SK-N-SH (cell line): ENCODE measurements around the gene LAMA4. TPM values are rescaled to one million over a fixed set of nuclear protein-coding genes. Genes with fewer than 3 reads are reported as not detected.

Source experiments
- CTCF ChIA-PET: fragments of 300-600, 350-600 bp; formaldehyde crosslinking; extraction: SDS; loops from one replicate; lab custom pipeline; 2021; lab: Yijun Ruan, JAX
- POLR2A ChIA-PET: fragments of 350-600 bp; sonication (Branson Sonifier 250); formaldehyde crosslinking; extraction: SDS; loops from one replicate; lab custom pipeline; 2020; ENCODE audit warnings: antibody characterized with exemption, inconsistent platforms; lab: Yijun Ruan, JAX
- DNase-seq: peaks from one replicate; pipeline ENCODE4 v3.0.0; 2012
- H2AFZ ChIP-seq: fragments of 200-600 bp; sonication (generic); 2 replicates; pipeline ENCODE4 v1.8.1; 2016; ENCODE audit warnings: antibody characterized with exemption, mild to moderate bottlenecking, low read depth
- H3F3A ChIP-seq: fragments of 200-600 bp; sonication (generic); replicated peaks from 2 replicates; pipeline ENCODE3; 2016; ENCODE audit warnings: antibody characterized with exemption, mild to moderate bottlenecking; ENCODE audit not compliant: insufficient read depth
- H3K27ac ChIP-seq, 2 experiments: fragments of 200-500 bp in 1 of 2; fragments of 200-600 bp in 1 of 2; sonication (Bioruptor generic) in 1 of 2; sonication (generic), shearing (Covaris generic) in 1 of 2; 2 replicates each; pipeline versions ENCODE4 v1.5.1 to v1.6.1; 2014 to 2016; ENCODE audit warnings: low read depth in 2 of 2, inconsistent platforms in 1 of 2, low read length in 1 of 2, mild to moderate bottlenecking in 1 of 2, mixed read lengths in 1 of 2
- H3K27me3 ChIP-seq: fragments of 200-600 bp; sonication (generic), shearing (Covaris generic); 2 replicates; pipeline ENCODE4 v1.6.1; 2016; ENCODE audit warnings: mixed run types; ENCODE audit not compliant: insufficient read depth
- H3K36me3 ChIP-seq, 2 experiments: fragments of 200-500 bp in 1 of 2; fragments of 200-600 bp in 1 of 2; sonication (Bioruptor generic) in 1 of 2; sonication (generic) in 1 of 2; replicated peaks in 1 of 2; 2 replicates each; pipeline versions ENCODE3 to v1.5.1; 2014 to 2016; ENCODE audit warnings: low read length in 1 of 2, mild to moderate bottlenecking in 1 of 2; ENCODE audit not compliant: insufficient read depth in 2 of 2, control insufficient read depth in 1 of 2
- H3K4me1 ChIP-seq, 2 experiments: fragments of 200-500 bp in 1 of 2; fragments of 200-600 bp in 1 of 2; sonication (Bioruptor generic) in 1 of 2; sonication (generic), shearing (Covaris generic) in 1 of 2; 2 replicates each; pipeline versions ENCODE4 v1.5.1 to v1.6.1; 2014 to 2016; ENCODE audit warnings: low read depth in 1 of 2, low read length in 1 of 2, mixed run types in 1 of 2; ENCODE audit not compliant: insufficient read depth in 2 of 2, control insufficient read depth in 1 of 2
- H3K4me2 ChIP-seq: fragments of 200-600 bp; sonication (generic), shearing (Covaris generic); 2 replicates; pipeline ENCODE4 v1.6.1; 2017; ENCODE audit warnings: mixed run types
- H3K4me3 ChIP-seq, 2 experiments: fragments of 200-500 bp in 1 of 2; fragments of 200-600 bp in 1 of 2; sonication (Bioruptor generic) in 1 of 2; sonication (generic), shearing (Covaris generic) in 1 of 2; 2 replicates each; pipeline versions ENCODE4 v1.5.1 to v1.8.1; 2014 to 2016; ENCODE audit warnings: low read depth in 2 of 2, inconsistent platforms in 1 of 2, low read length in 1 of 2, mild to moderate bottlenecking in 1 of 2, mixed read lengths in 1 of 2, moderate library complexity in 1 of 2
- H3K79me2 ChIP-seq: fragments of 200-600 bp; sonication (generic); 2 replicates; pipeline ENCODE4 v1.8.1; 2017; ENCODE audit warnings: mild to moderate bottlenecking; ENCODE audit not compliant: insufficient read depth
- H3K9ac ChIP-seq: fragments of 200-600 bp; sonication (generic); 2 replicates; pipeline ENCODE4 v1.6.1; 2017; ENCODE audit warnings: mixed run types
- H3K9me2 ChIP-seq: fragments of 200-600 bp; sonication (generic); 2 replicates; pipeline ENCODE4 v1.6.1; 2017; ENCODE audit warnings: mixed run types
- H3K9me3 ChIP-seq: fragments of 200-600 bp; sonication (generic); 2 replicates; pipeline ENCODE4 v1.6.1; 2017; ENCODE audit warnings: mixed run types, mild to moderate bottlenecking, moderate library complexity
- H4K20me1 ChIP-seq: fragments of 200-600 bp; sonication (generic); 2 replicates; pipeline ENCODE4 v1.6.1; 2017; ENCODE audit warnings: mild to moderate bottlenecking, mixed run types; ENCODE audit not compliant: insufficient read depth
- CHD2 ChIP-seq: fragments of 150-350 bp; IDR thresholded peaks from 2 replicates; pipeline ENCODE4 v1.6.1; 2018; ENCODE audit warnings: low read length; ENCODE audit not compliant: partially characterized antibody
- ELF1 ChIP-seq: IDR thresholded peaks from 2 replicates; pipeline ENCODE4 v1.4.0; 2012
- EZH2phosphoT487 ChIP-seq: fragments of 200-600 bp; sonication (generic); IDR thresholded peaks from 2 replicates; pipeline ENCODE4 v1.6.1; 2017; ENCODE audit warnings: low read depth, mixed run types, mild to moderate bottlenecking, antibody characterized with exemption, moderate library complexity, borderline replicate concordance
- FOXJ3 ChIP-seq: sonication (generic); formaldehyde crosslinking; IDR thresholded peaks from 2 replicates; pipeline ENCODE4 v1.5.1; 2020; ENCODE audit warnings: mild to moderate bottlenecking, missing genetic modification reagents
- GATA2 ChIP-seq: sonication (generic); formaldehyde crosslinking; IDR thresholded peaks from 2 replicates; pipeline ENCODE4 v1.5.0; 2020; ENCODE audit warnings: mild to moderate bottlenecking, missing genetic modification reagents
- MEF2A ChIP-seq: IDR thresholded peaks from 2 replicates; pipeline ENCODE4 v1.4.0; 2012; ENCODE audit warnings: low read depth, borderline replicate concordance
- MXI1 ChIP-seq: IDR thresholded peaks from 2 replicates; pipeline ENCODE4 v1.6.1; 2012; ENCODE audit warnings: mild to moderate bottlenecking, low read depth, low read length, improper control_type of control experiment
- NFIC ChIP-seq: IDR thresholded peaks from 2 replicates; pipeline ENCODE4 v1.4.0; 2012; ENCODE audit warnings: borderline replicate concordance
- RCOR1 ChIP-seq: fragments of 150-350 bp; IDR thresholded peaks from 2 replicates; pipeline ENCODE4 v1.6.1; 2017; ENCODE audit warnings: antibody characterized with exemption, low read length
- RFX5 ChIP-seq: IDR thresholded peaks from 2 replicates; pipeline ENCODE4 v1.6.1; 2012; ENCODE audit warnings: mild to moderate bottlenecking, improper control_type of control experiment, low read length
- SIN3A ChIP-seq: IDR thresholded peaks from 2 replicates; pipeline ENCODE4 v1.6.1; 2012; ENCODE audit warnings: low read depth, mild to moderate bottlenecking, low read length, moderate library complexity, borderline replicate concordance
- SMC3 ChIP-seq: IDR thresholded peaks from 2 replicates; pipeline ENCODE4 v1.6.1; 2012; ENCODE audit warnings: low read depth, low read length, improper control_type of control experiment
- TCF12 ChIP-seq: IDR thresholded peaks from 2 replicates; pipeline ENCODE4 v1.4.0; 2012
- YY1 ChIP-seq: IDR thresholded peaks from 2 replicates; pipeline ENCODE4 v1.4.0; 2012; ENCODE audit warnings: low read depth, mild to moderate bottlenecking
- WGBS: methylation state at CpG from one replicate; pipeline ENCODE4 v1.1.6; 2017; ENCODE audit warnings: low lambda C conversion rate; 5-methylcytosine and 5-hydroxymethylcytosine counted together
- polyA plus RNA-seq, 3 experiments: library from polyadenylated mRNA; depleted of rRNA; stranded (reverse); fragments of >200 nt; gene quantifications; 2 replicates each; pipeline ENCODE4 v1.2.3, GENCODE V29; 2012
- TF ChIP-seq, protein P1 (sequence below): IDR thresholded peaks from 2 replicates; pipeline ENCODE4 v1.4.0; 2012; ENCODE audit warnings: low read depth, borderline replicate concordance
- TF ChIP-seq, protein P2 (sequence below): IDR thresholded peaks from 2 replicates; pipeline ENCODE4; 2012
- TF ChIP-seq, protein P3 (sequence below): fragments of 150-350 bp; IDR thresholded peaks from 2 replicates; pipeline ENCODE4 v1.6.1; 2017; ENCODE audit warnings: antibody characterized with exemption, low read length, low read depth, borderline replicate concordance

The LAMA4 gene
- polyA plus RNA-seq, 1 of the 3 experiments (the other 2 are of a cell fraction): 9.4 TPM

DNA sequence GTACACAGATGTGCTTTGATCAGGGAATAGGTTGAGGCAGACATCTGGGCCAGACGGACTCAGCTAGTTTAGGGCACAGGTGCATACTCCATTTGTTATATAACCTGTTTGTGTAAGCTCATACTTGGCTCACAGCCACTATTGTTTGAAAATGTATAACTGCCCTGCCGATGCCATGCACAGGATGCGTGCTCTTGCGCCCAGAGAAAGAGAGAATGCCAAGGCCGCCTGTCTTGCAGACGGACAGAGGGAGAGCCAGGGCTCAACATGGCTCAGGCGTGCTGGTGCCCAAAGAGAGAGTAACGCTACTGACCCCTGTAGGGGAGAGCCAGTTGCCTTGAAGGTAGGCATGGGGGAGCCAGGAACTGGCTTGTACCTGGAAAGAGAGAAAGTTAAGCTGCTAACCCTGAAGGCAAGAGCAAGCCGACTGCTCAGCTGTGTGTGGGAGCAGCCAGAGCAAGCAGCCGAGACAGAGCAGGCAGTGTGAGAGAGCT lies 109.2 kb downstream of the LAMA4 start:
- WGBS: 98% methylated on average over 10 of the region's 10 CpGs
- no peak overlapping the region for H3K4me3 ChIP-seq
- peak overlapping the region; percentile 72; the same call in 1 of the 2 replicates for H3K4me2 ChIP-seq
- TF ChIP-seq, protein P1, sequence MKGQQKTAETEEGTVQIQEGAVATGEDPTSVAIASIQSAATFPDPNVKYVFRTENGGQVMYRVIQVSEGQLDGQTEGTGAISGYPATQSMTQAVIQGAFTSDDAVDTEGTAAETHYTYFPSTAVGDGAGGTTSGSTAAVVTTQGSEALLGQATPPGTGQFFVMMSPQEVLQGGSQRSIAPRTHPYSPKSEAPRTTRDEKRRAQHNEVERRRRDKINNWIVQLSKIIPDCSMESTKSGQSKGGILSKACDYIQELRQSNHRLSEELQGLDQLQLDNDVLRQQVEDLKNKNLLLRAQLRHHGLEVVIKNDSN: no peak
- TF ChIP-seq YY1 (no peak), MEF2A (no peak), TCF12 (no peak), SMC3 (no peak), FOXJ3 (no peak), CHD2 (no peak), RFX5 (no peak), GATA2 (CRISPR knock-in tag) (no peak), MXI1 (no peak), EZH2phosphoT487 (no peak), ELF1 (no peak), NFIC (no peak), RCOR1 (no peak), SIN3A (no peak)
- TF ChIP-seq, protein P2, sequence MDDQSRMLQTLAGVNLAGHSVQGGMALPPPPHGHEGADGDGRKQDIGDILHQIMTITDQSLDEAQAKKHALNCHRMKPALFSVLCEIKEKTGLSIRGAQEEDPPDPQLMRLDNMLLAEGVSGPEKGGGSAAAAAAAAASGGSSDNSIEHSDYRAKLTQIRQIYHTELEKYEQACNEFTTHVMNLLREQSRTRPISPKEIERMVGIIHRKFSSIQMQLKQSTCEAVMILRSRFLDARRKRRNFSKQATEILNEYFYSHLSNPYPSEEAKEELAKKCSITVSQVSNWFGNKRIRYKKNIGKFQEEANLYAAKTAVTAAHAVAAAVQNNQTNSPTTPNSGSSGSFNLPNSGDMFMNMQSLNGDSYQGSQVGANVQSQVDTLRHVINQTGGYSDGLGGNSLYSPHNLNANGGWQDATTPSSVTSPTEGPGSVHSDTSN: no peak
- TF ChIP-seq, protein P3, sequence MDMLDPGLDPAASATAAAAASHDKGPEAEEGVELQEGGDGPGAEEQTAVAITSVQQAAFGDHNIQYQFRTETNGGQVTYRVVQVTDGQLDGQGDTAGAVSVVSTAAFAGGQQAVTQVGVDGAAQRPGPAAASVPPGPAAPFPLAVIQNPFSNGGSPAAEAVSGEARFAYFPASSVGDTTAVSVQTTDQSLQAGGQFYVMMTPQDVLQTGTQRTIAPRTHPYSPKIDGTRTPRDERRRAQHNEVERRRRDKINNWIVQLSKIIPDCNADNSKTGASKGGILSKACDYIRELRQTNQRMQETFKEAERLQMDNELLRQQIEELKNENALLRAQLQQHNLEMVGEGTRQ: no peak
- TF ChIP-seq, all 33 proteins: peak for 0
- H3K36me3 ChIP-seq: peaks cover 0 to 33% of the 10 kb centered on the region in 2 experiments
- no peaks in the 10 kb centered on the region for H3K27me3 ChIP-seq
- POLR2A ChIA-PET: no interaction called here
- CTCF ChIA-PET: interaction anchor here (1.2 to 1.9 kb wide), 4 partner anchors 12 to 60 kb away, joined by 3 to 6 read pairs (median 4); no protein-coding TSS in a partner anchor
- H3K79me2 ChIP-seq: no peaks in the 10 kb centered on the region
- H3K4me1 ChIP-seq: peaks cover 5 to 24% of the 10 kb centered on the region in 2 experiments; a peak in 3 of 4 replicates
- no peak overlapping the region for H3K9ac ChIP-seq
- DNase-seq: no peak
- no peaks in the 10 kb centered on the region for H3F3A ChIP-seq
- H3K9me3 ChIP-seq: no peaks in the 10 kb centered on the region
- H3K27ac ChIP-seq: peak overlapping the region in 1 of 2 experiments; percentile 96; a peak in 2 of 4 replicates
- no peak overlapping the region for H2AFZ ChIP-seq
- H4K20me1 ChIP-seq: no peaks in the 10 kb centered on the region
- no peaks in the 10 kb centered on the region for H3K9me2 ChIP-seq
